H1 (cell line): ENCODE results near the gene DDX11.
"Not testable (repeated sequence)": the region's sequence is repeated elsewhere in the genome, so short reads cannot be mapped to it uniquely, and the experiment has no call there.

Source experiments
- BCL11A ChIP-seq, 2 experiments: IDR thresholded peaks; one replicate each; pipeline ENCODE4 v1.6.1; 2011; ENCODE audit warnings: low read depth in 2 of 2, low read length in 2 of 2, mild to moderate bottlenecking in 2 of 2
- CBX8 ChIP-seq: fragments of 300-800, 300-1000 bp; sonication (generic); IDR thresholded peaks from 2 replicates; pipeline ENCODE4 v1.7.1; 2016; ENCODE audit warnings: low read depth, low read length, borderline replicate concordance
- HDAC6 ChIP-seq: IDR thresholded peaks from one replicate; pipeline ENCODE4 v1.7.1; 2012; ENCODE audit warnings: low read depth, mild to moderate bottlenecking, inconsistent platforms, low read length, moderate library complexity
- NRF1 ChIP-seq: IDR thresholded peaks from 2 replicates; pipeline ENCODE4 v1.6.1; 2011; ENCODE audit warnings: mild to moderate bottlenecking, low read depth, low read length, improper control_type of control experiment
- POLR2A ChIP-seq, 2 experiments: IDR thresholded peaks; 1 replicate in 1 of 2; 2 replicates in 1 of 2; pipeline ENCODE4 v1.6.1; 2011; ENCODE audit warnings: low read depth in 2 of 2, low read length in 2 of 2, mild to moderate bottlenecking in 2 of 2; ENCODE audit errors: control extremely low read depth in 1 of 2
- TAF7 ChIP-seq: optimal IDR thresholded peaks from 2 replicates; pipeline ENCODE3; 2011; ENCODE audit warnings: low read depth, mild to moderate bottlenecking, inconsistent platforms, low read length, moderate library complexity, borderline replicate concordance
- TF ChIP-seq, protein P1 (sequence below): IDR thresholded peaks from 2 replicates; pipeline ENCODE4 v1.6.1; 2012; ENCODE audit warnings: low read length, inconsistent platforms

DNA sequence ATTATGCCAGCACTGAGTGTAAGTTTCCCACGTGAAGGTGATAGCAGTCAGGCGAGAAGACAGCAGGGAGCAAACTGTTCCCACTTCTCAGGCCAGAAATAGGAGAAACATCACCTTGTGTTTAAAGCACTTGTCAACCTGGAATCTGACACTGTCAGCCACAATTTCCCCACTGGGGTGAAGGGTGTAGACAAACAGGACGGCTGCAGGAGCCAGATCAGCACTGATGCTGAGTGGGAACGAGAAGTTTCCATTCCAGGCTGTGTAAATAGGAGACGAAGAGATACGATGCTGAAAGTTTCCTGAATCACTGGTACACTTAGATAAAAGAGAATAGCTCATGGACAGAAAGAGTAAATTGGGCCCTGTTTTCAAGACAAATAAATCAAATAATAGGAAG, 71.6 kb downstream of the DDX11 start:
- not testable (repeated sequence) for TF ChIP-seq POLR2A (IDR thresholded peaks at IDR 0.05; ENCODE audit: control extremely low read depth in 1 of 2, low read depth in 2 of 2, low read length in 2 of 2); BCL11A (IDR thresholded peaks at IDR 0.05; ENCODE audit: low read depth in 2 of 2, low read length in 2 of 2); CBX8; NRF1; HDAC6; TAF7
- TF ChIP-seq, protein P1, sequence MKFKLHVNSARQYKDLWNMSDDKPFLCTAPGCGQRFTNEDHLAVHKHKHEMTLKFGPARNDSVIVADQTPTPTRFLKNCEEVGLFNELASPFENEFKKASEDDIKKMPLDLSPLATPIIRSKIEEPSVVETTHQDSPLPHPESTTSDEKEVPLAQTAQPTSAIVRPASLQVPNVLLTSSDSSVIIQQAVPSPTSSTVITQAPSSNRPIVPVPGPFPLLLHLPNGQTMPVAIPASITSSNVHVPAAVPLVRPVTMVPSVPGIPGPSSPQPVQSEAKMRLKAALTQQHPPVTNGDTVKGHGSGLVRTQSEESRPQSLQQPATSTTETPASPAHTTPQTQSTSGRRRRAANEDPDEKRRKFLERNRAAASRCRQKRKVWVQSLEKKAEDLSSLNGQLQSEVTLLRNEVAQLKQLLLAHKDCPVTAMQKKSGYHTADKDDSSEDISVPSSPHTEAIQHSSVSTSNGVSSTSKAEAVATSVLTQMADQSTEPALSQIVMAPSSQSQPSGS, result not testable (repeated sequence)
